Nephron (organoid): ENCODE measurements around the gene SLC5A3.

Source experiments
- H3K27ac Mint-ChIP-seq, 3 experiments: 2 replicates each; pipeline ENCODE4 v1.8.0; 2020; ENCODE audit warnings: mixed read lengths in 3 of 3, mild to moderate bottlenecking in 2 of 3, moderate library complexity in 1 of 3
- H3K27me3 Mint-ChIP-seq: 2 replicates; pipeline ENCODE4 v1.8.0; 2021; ENCODE audit warnings: low read depth, mild to moderate bottlenecking, moderate library complexity, mixed read lengths
- H3K36me3 Mint-ChIP-seq: 2 replicates; pipeline ENCODE4 v1.8.0; 2020; ENCODE audit warnings: low read depth, mixed read lengths
- H3K4me1 Mint-ChIP-seq: 2 replicates; pipeline ENCODE4 v1.8.0; 2020; ENCODE audit warnings: mixed read lengths
- H3K4me3 Mint-ChIP-seq, 3 experiments: 2 replicates each; pipeline ENCODE4 v1.8.0; 2020; ENCODE audit warnings: mild to moderate bottlenecking in 3 of 3, mixed read lengths in 3 of 3, moderate library complexity in 2 of 3
- H3K9me3 Mint-ChIP-seq: 2 replicates; pipeline ENCODE4 v1.8.0; 2020; ENCODE audit warnings: mixed read lengths
- CTCF ChIP-seq, 3 experiments: fragments of 200-600 bp; sonication (generic); IDR thresholded peaks; one replicate each; pipeline ENCODE4 v1.5.0; 2021; ENCODE audit warnings: antibody characterized with exemption in 3 of 3; ENCODE audit not compliant: unreplicated experiment in 3 of 3

The SLC5A3 gene

GRCh38 chr21:34086887-34087306 is 13.5 kb downstream of the SLC5A3 start:
- Mint-ChIP-seq H3K4me3 (no peak overlapping the region), H3K27me3 (no peaks in the 10 kb centered on the region), H3K4me1 (peaks cover 5% of the 10 kb centered on the region), H3K27ac (no peak overlapping the region), H3K9me3 (no peaks in the 10 kb centered on the region), H3K36me3 (peaks cover 27% of the 10 kb centered on the region)
- no peak for TF ChIP-seq CTCF (IDR thresholded peaks at IDR 0.05; ENCODE audit: unreplicated experiment in 3 of 3)

DNA sequence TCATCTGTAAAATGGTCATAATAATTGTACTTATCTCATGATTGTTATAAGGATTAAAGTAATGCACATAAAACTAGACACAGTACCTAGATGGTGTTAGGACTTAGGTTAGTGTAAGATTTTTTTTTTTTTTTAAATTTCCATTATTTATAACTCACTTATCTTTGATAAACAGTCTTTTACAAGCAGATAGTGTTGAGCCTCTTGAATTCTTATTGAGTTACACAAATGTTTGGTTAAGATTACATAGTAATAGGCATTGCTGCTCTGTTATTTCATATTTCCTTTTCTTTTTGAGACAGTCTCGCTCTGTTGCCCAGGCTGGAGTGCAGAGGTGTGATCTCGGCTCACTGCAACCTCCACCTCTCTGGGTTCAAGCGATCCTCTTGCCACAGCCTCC is 15.4 kb downstream of the SLC5A3 start:
- Mint-ChIP-seq H3K27me3 (no peaks in the 10 kb centered on the region), H3K9me3 (no peaks in the 10 kb centered on the region), H3K4me3 (no peak overlapping the region), H3K36me3 (peaks cover 11% of the 10 kb centered on the region), H3K27ac (no peak overlapping the region), H3K4me1 (peaks cover 11% of the 10 kb centered on the region)
- no peak for TF ChIP-seq CTCF (IDR thresholded peaks at IDR 0.05; ENCODE audit: unreplicated experiment in 3 of 3)

DNA sequence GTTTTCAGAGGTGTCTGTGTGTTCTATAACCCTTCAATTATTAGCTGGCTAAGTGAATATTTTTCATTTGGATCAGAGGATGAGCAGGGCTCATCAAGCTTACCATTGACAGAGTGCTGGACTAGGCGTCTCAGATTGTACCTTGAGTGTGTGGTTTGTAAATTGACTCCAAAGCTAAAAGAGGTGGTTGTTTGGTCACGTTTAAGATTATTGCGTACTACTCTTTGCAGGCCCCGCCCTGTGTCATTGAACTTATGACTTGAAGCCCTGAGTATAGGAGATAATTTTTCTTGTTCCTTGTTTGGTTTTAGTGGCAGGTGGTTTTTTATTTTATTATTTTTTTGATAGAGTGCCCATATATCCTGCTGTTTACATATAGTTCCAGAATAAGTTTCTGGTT is 17.7 kb downstream of the SLC5A3 start:
- H3K36me3 Mint-ChIP-seq = peaks cover 27% of the 10 kb centered on the region
- H3K4me1 Mint-ChIP-seq = peaks cover 23% of the 10 kb centered on the region
- no peak for TF ChIP-seq CTCF (IDR thresholded peaks at IDR 0.05; ENCODE audit: unreplicated experiment in 3 of 3)

DNA sequence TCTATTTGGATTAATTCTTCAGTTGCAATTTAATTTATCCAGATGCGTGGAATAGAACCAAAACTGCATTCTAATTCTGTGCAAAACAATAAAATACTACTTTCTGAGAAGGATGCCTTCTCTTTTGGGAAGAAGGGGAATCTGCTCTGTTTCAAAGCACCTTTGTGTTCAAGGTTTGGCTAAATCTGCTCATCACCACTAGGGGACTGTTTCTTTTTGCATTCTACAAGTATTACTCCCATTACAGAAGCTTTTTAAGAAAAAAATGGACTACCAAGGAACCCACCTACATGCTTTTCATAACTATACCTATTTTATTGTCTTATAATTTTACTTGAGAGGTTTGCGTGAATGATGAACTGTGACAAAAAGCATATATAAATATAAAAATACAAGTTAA is 18.2 kb downstream of the SLC5A3 start:
- Mint-ChIP-seq H3K27me3 (no peaks in the 10 kb centered on the region), H3K9me3 (no peaks in the 10 kb centered on the region), H3K27ac (no peak overlapping the region), H3K4me1 (peaks cover 23% of the 10 kb centered on the region), H3K36me3 (peaks cover 32% of the 10 kb centered on the region), H3K4me3 (no peak overlapping the region)
- peak in 2 of 3 experiments; percentile 23 to 42 for TF ChIP-seq CTCF (IDR thresholded peaks at IDR 0.05; ENCODE audit: unreplicated experiment in 3 of 3)

More for the DNA sequence above, 17.7 kb downstream of the SLC5A3 start:
- Mint-ChIP-seq H3K27me3 (no peaks in the 10 kb centered on the region), H3K4me3 (no peak overlapping the region), H3K27ac (no peak overlapping the region), H3K9me3 (no peaks in the 10 kb centered on the region)

DNA sequence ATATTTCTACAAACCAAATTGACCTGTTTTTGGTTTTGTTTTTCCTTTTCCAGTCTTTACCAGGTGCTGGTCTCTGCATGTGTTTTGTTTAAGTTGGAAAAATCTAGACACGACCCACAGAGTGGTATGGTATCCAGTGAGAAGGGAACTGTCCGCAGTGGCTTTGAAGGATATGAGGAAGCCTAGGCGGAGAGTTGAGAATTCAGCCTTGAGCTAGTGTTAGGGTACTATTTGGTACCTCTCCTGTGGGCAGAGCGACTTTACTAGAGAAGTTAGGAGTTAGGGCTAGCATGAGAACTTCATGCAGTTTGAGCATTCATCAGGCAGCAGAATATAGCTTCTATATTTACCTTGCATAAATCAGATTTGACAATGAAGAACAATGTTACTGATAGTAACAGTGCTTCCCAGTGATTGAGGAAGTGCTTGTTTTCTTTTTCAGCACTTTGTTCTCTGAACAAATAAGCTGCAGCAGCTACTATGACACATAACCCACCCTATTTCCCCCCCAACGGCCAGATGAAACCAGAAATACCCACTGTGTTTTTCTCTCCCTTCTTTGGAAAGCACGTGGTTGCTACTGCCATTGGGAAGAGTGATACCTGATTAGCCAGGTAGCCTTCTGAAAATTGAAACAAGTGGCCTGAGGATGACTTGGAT is 19.0 kb downstream of the SLC5A3 start:
- Mint-ChIP-seq H3K27ac (peak overlapping the region in 2 of 3 experiments; percentile 25 to 30), H3K9me3 (no peaks in the 10 kb centered on the region), H3K27me3 (no peaks in the 10 kb centered on the region), H3K4me1 (peaks cover 27% of the 10 kb centered on the region), H3K36me3 (peaks cover 40% of the 10 kb centered on the region), H3K4me3 (no peak overlapping the region)
- TF ChIP-seq CTCF (IDR thresholded peaks at IDR 0.05; ENCODE audit: unreplicated experiment in 3 of 3) = no peak

DNA sequence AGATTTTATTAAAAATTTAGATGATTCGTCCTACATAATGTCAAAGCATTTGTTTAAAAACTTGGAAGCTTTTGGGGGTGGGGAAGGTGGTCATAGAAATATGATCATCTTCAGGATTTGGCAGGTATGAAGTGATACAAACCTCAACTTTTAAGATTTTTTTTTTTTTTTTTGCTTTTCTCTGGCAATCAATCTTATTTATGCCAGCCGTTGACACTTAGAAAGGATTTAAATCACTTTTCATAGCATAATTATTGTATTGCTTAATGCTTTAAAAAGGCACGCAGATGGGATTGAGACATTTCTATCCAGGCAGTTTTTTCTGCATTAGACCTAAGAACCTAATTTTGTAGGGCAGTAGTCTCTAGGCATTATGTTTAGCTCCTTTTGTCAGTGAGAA is 19.7 kb downstream of the SLC5A3 start:
- H3K9me3 Mint-ChIP-seq = no peaks in the 10 kb centered on the region
- H3K27ac Mint-ChIP-seq = peak overlapping the region in 2 of 3 experiments; percentile 59 to 73
- peaks cover 27% of the 10 kb centered on the region for H3K4me1 Mint-ChIP-seq
- peaks cover 47% of the 10 kb centered on the region for H3K36me3 Mint-ChIP-seq
- TF ChIP-seq CTCF (IDR thresholded peaks at IDR 0.05; ENCODE audit: unreplicated experiment in 3 of 3) = no peak
- H3K4me3 Mint-ChIP-seq = no peak overlapping the region
- no peaks in the 10 kb centered on the region for H3K27me3 Mint-ChIP-seq
